ENCODE measurements around the gene TMEM169.

The TMEM169 gene

DNA sequence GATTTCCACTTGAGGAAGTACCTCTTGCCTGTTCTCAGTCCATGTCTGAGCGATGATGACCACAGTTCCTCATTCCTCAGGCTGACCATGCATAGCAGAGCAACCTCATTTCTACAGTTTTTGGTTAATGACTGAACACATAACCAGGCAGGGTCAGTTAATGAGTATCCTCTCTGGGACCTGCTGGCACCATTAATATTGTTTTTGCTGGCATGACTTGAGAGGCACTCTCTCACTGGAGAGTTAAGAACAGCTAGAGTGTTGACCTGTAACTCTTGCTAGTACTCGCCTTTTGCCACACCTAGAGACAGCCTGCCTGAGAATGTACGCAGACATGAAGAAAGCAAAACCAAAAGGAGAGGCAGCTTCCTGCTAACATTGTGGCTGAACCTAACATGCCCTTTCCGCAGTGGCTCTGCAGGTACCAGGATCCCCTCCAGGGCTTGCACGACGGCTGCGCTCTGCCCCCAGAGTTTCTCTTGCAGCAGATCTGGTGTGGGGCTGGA is 24.0 kb upstream of the TMEM169 start:
- TF ChIP-seq, protein P1, sequence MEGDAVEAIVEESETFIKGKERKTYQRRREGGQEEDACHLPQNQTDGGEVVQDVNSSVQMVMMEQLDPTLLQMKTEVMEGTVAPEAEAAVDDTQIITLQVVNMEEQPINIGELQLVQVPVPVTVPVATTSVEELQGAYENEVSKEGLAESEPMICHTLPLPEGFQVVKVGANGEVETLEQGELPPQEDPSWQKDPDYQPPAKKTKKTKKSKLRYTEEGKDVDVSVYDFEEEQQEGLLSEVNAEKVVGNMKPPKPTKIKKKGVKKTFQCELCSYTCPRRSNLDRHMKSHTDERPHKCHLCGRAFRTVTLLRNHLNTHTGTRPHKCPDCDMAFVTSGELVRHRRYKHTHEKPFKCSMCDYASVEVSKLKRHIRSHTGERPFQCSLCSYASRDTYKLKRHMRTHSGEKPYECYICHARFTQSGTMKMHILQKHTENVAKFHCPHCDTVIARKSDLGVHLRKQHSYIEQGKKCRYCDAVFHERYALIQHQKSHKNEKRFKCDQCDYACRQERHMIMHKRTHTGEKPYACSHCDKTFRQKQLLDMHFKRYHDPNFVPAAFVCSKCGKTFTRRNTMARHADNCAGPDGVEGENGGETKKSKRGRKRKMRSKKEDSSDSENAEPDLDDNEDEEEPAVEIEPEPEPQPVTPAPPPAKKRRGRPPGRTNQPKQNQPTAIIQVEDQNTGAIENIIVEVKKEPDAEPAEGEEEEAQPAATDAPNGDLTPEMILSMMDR (IDR thresholded peaks at IDR 0.05): no peak
- Histone ChIP-seq H3K36me3 (ENCODE audit: control insufficient read depth, insufficient read depth, low read length) (no peaks in the 10 kb centered on the region), H3K9me3 (ENCODE audit: control insufficient read depth, low read length) (no peaks in the 10 kb centered on the region), H2AFZ (no peak overlapping the region), H3K9ac (no peak overlapping the region), H3K27ac (no peak overlapping the region), H3K4me3 (ENCODE audit: low read depth, low read length) (no peak overlapping the region), H3K79me2 (no peaks in the 10 kb centered on the region), H3K4me2 (ENCODE audit: low read length) (no peak overlapping the region), H3K27me3 (ENCODE audit: control insufficient read depth, insufficient read depth, low read length) (no peaks in the 10 kb centered on the region), H3K4me1 (no peaks in the 10 kb centered on the region)

DNA sequence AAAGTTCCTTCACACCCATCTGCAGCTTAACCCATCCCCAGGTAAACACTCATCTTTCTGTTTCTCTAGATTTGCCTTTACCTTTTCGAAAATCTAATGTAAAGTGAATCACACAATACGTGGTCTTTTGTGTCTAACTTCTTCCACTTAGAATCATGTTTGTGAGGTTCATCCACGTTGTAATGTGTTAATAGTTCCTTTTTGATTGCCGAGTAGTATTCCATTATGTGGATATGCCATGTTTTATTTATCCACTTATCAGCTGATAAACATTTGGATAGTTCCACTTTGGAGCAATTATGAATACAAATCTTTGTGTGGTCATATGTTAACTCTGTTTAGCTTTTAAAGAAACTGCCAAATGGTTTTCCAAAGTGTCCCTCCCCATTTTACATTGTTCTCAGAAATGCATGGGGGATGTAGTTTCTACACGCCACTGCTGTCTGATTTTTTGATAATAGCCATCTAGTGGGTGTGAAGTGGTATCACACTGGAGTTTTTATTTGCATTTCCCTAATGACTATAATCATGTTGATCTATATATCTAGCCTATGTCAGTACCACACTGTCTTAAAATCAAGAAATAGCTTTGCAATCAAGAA is 22.4 kb upstream of the TMEM169 start:
- Histone ChIP-seq H3K4me1 (no peaks in the 10 kb centered on the region), H3K4me2 (ENCODE audit: low read length) (no peak overlapping the region), H3K4me3 (ENCODE audit: low read depth, low read length) (no peak overlapping the region), H3K36me3 (ENCODE audit: control insufficient read depth, insufficient read depth, low read length) (no peaks in the 10 kb centered on the region), H2AFZ (no peak overlapping the region), H3K79me2 (no peaks in the 10 kb centered on the region), H3K27me3 (ENCODE audit: control insufficient read depth, insufficient read depth, low read length) (no peaks in the 10 kb centered on the region), H3K27ac (no peak overlapping the region), H3K9ac (no peak overlapping the region), H3K9me3 (ENCODE audit: control insufficient read depth, low read length) (no peaks in the 10 kb centered on the region)
- TF ChIP-seq, protein P1 (IDR thresholded peaks at IDR 0.05): no peak

DNA sequence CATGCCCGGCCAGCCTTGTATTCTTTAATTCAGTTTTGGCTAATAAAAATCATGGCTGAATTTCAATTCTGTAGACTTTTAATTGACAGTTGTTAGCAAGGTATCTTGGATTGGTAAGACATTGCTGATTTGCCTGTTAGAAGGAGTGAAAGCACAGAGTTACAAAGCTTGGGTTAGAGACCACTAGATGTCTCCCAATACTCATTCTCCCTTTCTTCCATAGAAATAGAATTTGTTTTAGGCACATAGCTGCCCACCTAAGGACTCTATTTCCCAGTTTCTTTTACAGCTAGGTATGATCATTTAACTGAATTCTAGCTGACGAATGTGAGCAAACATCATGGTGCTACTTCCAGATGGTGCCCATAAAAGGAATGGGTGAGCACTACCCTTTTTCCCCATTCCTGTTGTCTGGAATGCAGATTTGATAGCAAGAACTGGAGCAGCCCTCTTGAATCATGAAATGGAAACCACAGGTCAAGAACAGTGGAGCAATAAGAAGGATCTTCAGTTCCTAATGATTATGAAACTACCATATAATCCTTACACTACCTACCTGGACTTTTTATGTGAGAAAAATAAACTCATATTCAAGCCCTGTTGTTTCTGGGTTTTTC is 17.6 kb upstream of the TMEM169 start:
- no peaks in the 10 kb centered on the region for H3K9me3 ChIP-seq (ENCODE audit: control insufficient read depth, low read length)
- no peaks in the 10 kb centered on the region for H3K27me3 ChIP-seq (ENCODE audit: control insufficient read depth, insufficient read depth, low read length)
- H2AFZ ChIP-seq: no peak overlapping the region
- no peaks in the 10 kb centered on the region for H3K79me2 ChIP-seq
- no peak overlapping the region for H3K27ac ChIP-seq
- no peaks in the 10 kb centered on the region for H3K4me1 ChIP-seq
- no peak overlapping the region for H3K4me2 ChIP-seq (ENCODE audit: low read length)
- H3K4me3 ChIP-seq (ENCODE audit: low read depth, low read length): no peak overlapping the region
- TF ChIP-seq, protein P1 (IDR thresholded peaks at IDR 0.05): no peak
- no peaks in the 10 kb centered on the region for H3K36me3 ChIP-seq (ENCODE audit: control insufficient read depth, insufficient read depth, low read length)
- H3K9ac ChIP-seq: no peak overlapping the region

DNA sequence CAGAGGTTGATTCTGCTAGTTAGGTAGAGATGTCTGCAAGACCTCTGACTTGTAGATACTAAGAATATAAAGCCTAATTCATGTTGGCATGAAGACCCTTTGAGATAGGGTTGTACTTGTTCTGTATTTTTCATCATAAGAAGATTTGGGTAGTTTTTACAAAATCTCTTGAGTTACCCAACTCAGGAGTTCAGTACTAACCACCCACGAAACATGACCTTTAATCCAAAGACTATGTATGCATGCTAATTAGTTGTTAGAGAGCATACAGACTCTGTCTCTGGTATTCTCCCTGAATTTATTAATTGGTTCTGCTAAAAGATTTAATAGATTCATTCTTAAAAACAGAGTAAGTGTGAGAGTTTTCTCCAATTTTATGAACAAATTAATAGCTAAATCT is 17.1 kb upstream of the TMEM169 start:
- Histone ChIP-seq H3K27ac (no peak overlapping the region), H3K4me1 (no peaks in the 10 kb centered on the region), H3K79me2 (no peaks in the 10 kb centered on the region), H3K9ac (no peak overlapping the region), H2AFZ (no peak overlapping the region), H3K36me3 (ENCODE audit: control insufficient read depth, insufficient read depth, low read length) (no peaks in the 10 kb centered on the region), H3K4me3 (ENCODE audit: low read depth, low read length) (no peak overlapping the region), H3K9me3 (ENCODE audit: control insufficient read depth, low read length) (no peaks in the 10 kb centered on the region), H3K27me3 (ENCODE audit: control insufficient read depth, insufficient read depth, low read length) (no peaks in the 10 kb centered on the region), H3K4me2 (ENCODE audit: low read length) (no peak overlapping the region)
- TF ChIP-seq, protein P1 (IDR thresholded peaks at IDR 0.05): no peak

DNA sequence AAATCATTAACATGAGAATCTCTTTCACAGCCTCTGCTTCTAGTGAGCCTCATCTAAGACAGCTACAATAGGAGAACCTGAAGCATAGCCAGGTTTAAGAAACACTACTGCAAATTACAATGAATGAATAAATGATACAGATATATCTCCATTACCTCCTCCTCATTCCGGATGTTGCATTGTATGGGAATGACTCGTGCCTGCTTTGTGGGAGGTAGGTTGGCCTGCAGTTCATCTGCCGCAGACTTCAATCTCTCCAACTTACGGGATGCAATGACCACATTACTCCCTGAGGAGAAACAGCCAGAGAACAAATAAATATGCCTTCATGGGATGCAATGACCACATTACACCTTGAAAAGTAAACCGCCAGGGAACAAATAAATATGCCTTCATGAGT is 15.5 kb upstream of the TMEM169 start:
- H3K27ac ChIP-seq: no peak overlapping the region
- H2AFZ ChIP-seq: no peak overlapping the region
- no peaks in the 10 kb centered on the region for H3K36me3 ChIP-seq (ENCODE audit: control insufficient read depth, insufficient read depth, low read length)
- H3K9ac ChIP-seq: no peak overlapping the region
- TF ChIP-seq, protein P1 (IDR thresholded peaks at IDR 0.05): no peak
- H3K4me2 ChIP-seq (ENCODE audit: low read length): no peak overlapping the region
- H3K9me3 ChIP-seq (ENCODE audit: control insufficient read depth, low read length): no peaks in the 10 kb centered on the region
- H3K79me2 ChIP-seq: no peaks in the 10 kb centered on the region
- no peak overlapping the region for H3K4me3 ChIP-seq (ENCODE audit: low read depth, low read length)
- H3K27me3 ChIP-seq (ENCODE audit: control insufficient read depth, insufficient read depth, low read length): no peaks in the 10 kb centered on the region
- H3K4me1 ChIP-seq: no peaks in the 10 kb centered on the region
